ENCODE results near the gene CDK15. TPM values are rescaled to one million over a fixed set of nuclear protein-coding genes. Genes with fewer than 3 reads are reported as not detected.

The CDK15 gene
- total and polyA plus RNA-seq, 2 experiments from 2014 or later = 0.27 TPM; not detected in 1

GRCh38 chr2:201916565-201916964 is 110.2 kb downstream of the CDK15 start (continued):
- TF ChIP-seq ZNF462 (CRISPR knock-in tag; IDR thresholded peaks at IDR 0.05) = no peak
- no peak for TF ChIP-seq STAT1 (IDR thresholded peaks at IDR 0.05; ENCODE audit: unreplicated experiment)
- TF ChIP-seq REST (IDR thresholded peaks at IDR 0.05; ENCODE audit: unreplicated experiment) = no peak

GRCh38 chr2:201918616-201919307 is 112.4 kb downstream of the CDK15 start:
- DNase-seq (ENCODE audit: low spot score) (no peak), ATAC-seq (no peak)
- Histone ChIP-seq H3K79me2 (replicated peaks; ENCODE audit: insufficient read depth) (no peaks in the 10 kb centered on the region), H4K20me1 (replicated peaks; ENCODE audit: insufficient read depth) (no peaks in the 10 kb centered on the region), H3K9me2 (ENCODE audit: insufficient read depth) (0 out of 2 replicates have a peak, but pooled peaks cover 4% of the 10 kb centered on the region), H3K4me1 (ENCODE audit: insufficient read depth) (peaks cover 10% of the 10 kb centered on the region), H2AFZ (0 out of 2 replicates have a peak overlapping the region, but pooled peaks have one; percentile 23), H3K27me3 (ENCODE audit: insufficient read depth) (no peaks in the 10 kb centered on the region), H3F3A (replicated peaks; ENCODE audit: low read depth) (no peaks in the 10 kb centered on the region), H3K4me3 (no peak overlapping the region), H3K27ac (ENCODE audit: low read depth) (no peak overlapping the region), H3K36me3 (ENCODE audit: insufficient read depth) (no peaks in the 10 kb centered on the region), H3K4me2 (no peak overlapping the region)
- Mint-ChIP-seq H3K27me3 (ENCODE audit: insufficient read depth, low read depth, poor library complexity) (peaks cover 6% of the 10 kb centered on the region), H3K9me3 (peaks cover 3% of the 10 kb centered on the region; the same call in 2 of the 3 replicates), H3K36me3 (ENCODE audit: low read depth) (no peaks in the 10 kb centered on the region), H3K4me3 (no peak overlapping the region), H3K27ac (no peak overlapping the region), H3K4me1 (peaks cover 19% of the 10 kb centered on the region)
- no peak for TF ChIP-seq CTCF (conservative IDR thresholded peaks at IDR 0.05; ENCODE audit: low read depth in 2 of 2)
- TF ChIP-seq NANOG (IDR thresholded peaks at IDR 0.05; ENCODE audit: borderline replicate concordance) = no peak
- no peak for TF ChIP-seq JUNB (IDR thresholded peaks at IDR 0.05; ENCODE audit: unreplicated experiment)
- no peak for TF ChIP-seq POLR2AphosphoS5 (IDR thresholded peaks at IDR 0.05; ENCODE audit: low read depth)
